ENCODE data around the gene SHB.

SHB gene

DNA sequence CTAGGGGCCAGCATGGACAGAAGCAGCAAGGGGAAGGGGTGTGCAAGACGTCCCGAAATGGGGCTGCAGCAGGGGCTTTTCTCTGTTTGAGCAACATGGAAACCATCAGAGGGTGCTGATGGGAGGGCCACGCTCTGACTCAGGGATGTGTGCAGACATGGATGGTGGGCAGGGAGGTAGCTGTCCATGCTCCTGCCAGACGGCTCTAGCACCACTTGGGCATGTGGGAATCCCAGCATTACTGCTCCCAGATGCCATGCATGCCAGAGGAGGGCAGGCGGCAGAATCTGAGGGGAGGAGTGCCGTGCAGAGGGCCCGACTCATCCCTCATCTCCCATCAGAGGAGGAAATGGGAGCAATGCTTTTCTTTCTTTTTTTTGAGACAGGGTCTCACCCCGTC lies 119.5 kb downstream of the SHB start:
- DNase-seq (ENCODE audit: low read depth) = no peak

DNA sequence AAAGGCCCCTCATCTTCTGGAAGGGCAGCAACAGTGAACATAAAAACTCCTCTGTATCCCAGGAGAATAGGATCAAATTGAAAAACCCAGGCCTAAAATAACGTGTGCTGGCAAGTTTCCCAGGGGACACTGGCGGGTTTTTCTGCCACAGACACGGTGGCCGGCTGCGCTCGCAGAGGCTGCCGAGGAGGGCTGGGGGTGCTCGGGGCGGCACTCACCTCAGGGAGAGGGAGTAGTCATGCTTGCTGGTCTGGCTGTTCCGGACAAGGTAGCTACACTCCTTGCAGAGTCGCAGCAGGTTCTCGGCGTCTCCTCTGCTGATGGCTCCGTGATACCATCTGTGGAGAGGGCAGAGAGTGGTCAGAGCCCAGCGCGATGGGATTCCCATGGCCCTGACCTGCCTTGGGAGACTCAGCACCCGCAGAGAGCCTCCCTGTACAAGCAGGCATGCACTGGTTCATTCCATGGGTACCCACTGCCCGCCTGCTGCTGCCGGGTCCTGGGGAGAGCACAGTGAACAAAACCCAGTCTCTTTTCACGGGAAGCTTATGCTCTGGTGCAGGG lies 120.5 kb downstream of the SHB start:
- no peak for DNase-seq (ENCODE audit: low read depth)

DNA sequence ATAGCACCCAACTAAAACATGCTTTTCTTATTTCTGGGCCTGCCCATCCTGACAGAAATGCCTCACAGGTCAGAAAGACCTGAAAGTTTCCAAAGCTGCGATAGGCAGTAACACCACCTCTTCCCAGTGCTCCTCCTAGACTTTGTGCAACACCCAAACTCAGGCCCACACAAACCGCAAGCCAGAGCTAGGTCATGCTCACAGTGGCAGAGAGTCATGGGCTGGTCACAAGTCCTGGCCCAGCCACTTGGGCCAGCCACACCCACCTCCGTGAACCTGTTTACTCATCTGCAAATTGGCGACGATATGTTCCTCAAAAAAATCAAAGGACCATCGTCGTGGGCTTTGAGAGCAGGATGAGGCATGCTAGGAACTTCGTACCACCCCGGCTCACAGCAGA lies 121.0 kb downstream of the SHB start:
- no peak for DNase-seq (ENCODE audit: low read depth)

DNA sequence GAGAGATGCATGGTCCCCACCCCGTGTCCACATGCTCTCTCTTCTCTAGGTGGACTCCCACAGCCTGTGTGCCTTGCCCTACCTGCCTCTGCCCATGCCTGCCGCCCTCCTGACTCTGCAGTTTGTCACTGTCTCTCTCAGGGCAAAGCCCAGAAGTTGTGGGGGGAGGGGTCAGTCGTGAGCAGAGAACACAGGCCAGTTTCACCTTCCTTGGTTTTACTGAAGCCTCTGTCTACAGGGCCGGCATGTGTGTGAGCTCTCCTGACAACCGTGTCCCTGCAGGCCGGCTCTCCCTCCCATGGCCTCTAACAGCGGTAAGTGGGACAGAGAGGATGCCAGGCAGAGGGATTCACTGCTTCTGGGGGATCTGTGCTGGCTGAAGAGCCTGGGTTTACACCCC lies 121.6 kb downstream of the SHB start:
- DNase-seq (ENCODE audit: low read depth) = no peak

DNA sequence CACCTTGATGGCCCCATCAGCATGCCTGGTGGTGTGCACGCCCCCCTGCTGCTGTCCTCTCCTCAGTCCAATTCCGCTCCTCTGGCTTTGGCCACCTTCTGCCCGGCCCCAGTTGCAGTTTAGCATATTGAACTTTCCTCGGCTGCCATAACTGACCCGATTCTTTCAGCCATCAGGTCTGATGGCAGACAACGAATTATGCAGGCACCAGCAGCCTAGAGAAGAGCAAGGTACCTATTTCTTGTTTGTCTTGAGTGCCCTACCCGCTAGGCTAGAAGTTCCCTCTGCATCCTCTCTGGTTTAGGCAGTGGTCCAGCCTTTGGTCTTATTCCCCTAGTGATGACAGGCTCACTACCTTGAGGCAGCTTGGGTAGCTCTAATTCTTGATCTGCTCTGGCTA lies 122.1 kb downstream of the SHB start:
- no peak for DNase-seq (ENCODE audit: low read depth)

DNA sequence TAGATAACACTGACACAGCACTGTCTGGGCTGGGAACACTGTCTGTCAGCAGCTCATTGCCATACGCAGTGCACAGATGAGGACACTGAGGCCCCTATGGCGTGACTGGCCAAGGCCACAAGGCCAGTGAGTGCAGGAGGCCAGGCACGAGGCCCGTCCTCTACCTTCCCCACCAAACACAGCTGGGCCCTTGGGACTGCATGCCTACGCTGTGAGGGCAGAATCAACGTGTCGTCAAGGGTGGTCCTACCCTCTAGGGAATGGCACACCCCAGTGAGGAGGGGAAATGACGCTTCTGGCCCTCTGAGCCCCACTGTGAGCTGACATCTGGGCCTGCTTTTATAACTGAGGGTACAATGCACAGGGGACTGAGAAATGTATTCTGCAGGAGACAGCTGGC lies 123.0 kb downstream of the SHB start:
- no peak for DNase-seq (ENCODE audit: low read depth)

DNA sequence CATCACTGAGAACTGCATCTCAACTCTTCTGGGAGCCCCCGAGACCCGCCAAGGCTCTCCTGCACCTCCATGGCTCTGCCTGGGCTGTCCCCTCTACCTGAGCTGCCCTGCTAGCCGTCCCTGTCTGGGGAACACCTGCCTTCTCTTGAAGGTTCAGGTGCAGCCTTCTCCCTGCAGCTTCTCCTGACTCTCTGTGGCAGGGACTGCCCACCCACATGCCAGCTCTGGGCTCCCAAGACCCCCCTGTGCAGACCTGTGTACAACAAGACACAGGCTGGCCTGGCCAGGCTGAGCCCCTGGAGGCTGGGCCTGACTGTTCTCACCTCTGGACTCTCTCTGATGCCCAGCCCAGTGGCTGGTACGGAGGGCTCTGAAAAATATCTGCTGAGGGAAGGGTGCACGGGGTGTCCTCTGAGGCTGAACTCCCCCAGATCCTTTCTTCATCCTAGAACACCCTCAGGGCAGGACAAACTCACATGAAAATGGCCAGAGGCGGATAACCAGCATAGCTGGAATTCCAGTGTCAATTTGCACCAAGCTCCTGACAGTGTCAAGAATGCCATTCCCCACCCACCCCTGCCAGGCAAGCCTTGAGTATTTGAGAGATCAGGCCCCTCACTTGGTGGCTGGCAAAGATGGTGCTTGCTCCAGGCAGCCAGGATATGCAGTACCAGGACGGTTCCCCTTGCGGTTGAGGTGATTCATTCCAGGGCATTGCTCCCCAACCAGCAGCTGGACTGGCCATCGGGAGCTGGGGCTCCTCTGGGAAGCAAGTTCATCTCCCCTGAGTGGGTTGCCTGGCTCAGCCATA lies 124.2 kb downstream of the SHB start:
- no peak for DNase-seq (ENCODE audit: low read depth)

DNA sequence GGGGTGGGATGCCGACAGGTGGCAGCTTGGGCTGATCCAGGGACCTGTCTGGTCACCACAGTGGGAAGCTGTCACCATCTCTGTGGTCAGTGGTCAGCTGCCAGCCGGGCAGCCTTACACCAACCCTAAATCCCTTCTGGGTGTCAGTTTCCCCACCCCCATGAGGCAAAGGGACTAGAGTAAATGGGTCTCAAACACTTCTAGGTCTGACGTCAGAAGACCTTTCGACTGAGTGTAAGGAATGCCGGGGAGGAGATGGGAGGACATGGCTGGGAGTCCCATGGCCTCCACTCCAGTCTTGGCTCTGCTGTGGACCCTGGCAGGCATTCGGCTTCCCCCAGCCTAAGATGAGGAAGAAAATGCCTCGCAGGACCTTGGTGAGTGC lies 124.8 kb downstream of the SHB start:
- no peak for DNase-seq (ENCODE audit: low read depth)

DNA sequence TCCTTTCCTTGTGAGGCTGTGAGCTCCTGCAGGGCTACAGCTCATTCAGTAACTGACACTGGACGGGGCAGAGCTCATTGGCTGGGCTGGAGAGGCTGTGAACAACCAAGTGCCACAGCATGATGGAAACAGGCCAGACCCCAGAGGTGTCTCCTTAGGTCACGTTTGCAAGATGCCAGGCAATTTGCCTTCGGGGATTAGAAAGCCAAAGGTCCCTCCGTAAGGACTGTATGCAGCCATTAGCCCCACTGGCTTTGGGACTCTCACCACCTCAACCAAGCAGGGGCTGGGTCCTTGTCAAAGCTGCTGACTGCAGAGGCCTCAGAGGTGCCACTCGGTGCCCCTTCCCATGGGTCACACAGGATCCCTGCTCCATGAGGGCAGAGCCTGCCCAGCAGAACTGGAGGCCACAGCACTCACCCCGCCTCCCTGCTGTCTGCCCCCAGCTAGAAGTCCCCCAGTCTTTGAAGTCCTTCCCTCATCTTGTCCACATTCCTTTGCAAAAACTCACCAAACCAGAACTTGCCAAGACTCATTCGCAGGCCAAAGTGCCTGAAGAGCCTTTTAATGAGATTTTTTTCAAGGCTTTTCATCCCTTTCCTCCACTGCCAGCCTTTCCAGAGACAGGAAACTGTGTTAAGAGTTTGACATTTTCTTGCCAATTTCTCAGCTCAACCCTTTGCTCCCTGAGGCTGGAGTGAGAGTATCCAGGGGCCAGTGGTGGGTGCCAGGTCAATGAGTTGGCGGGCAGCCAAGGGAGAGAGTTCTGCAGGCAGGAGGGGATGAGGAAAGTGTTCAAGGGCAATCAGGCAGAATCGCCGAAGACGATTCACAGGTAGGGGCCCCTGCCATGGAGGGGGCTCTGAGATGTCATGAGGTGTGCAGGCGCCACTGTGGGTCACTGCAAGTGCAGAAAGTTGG lies 125.4 kb downstream of the SHB start:
- no peak for DNase-seq (ENCODE audit: low read depth)

DNA sequence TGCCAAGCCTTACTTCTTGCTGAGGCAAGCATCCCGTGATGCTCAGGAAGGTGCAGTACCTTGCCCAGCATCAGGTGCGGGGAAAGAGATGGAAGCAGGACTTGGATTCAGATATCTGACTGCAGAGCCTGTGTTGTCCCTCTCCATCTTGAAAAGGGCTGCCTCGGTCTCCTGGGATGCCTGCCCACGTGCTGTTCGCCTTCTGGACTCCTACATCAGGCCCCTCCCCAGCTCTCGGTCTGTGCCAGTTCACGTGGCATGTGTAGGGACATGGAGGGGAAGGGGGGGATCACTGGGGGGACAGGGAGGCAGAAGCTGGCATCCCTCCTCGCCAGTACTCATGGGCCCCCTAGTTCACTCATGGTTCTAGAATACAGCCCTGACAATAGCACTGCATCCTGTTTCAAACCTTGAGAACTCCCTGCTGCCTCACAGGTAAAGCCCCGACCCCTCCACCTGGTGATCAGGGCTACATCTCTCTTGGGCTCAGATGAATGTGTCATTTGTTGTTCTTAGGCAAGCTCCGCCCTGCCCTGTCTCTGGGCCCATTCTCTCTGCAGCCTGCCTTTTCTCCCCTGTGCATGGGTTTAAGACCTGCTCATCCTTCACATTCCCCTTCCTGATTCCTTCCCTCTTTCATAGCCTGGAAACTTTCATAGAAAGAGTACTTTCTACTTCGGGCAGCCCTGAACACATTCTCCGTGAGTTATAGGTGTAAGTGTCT lies 126.2 kb downstream of the SHB start:
- no peak for DNase-seq (ENCODE audit: low read depth)

DNA sequence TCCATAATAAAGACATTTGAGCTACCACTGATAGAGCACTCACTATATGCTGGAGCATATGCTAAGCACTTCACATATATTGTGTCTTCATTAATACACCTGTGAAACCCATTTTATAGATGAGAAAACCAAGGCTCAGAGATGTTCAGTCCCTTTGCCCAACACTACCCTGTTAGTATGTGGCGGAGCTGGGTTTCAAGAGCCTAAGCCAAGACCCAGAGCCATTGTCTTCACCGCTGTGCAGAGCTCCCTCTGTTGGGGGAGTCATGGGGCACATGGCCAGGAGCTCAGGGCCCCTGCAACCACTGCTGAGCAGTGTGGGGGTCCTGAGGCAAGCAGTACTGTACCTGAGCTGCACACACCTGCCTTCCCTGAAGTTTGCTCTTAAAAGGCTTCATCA lies 127.8 kb downstream of the SHB start:
- no peak for DNase-seq (ENCODE audit: low read depth)

DNA sequence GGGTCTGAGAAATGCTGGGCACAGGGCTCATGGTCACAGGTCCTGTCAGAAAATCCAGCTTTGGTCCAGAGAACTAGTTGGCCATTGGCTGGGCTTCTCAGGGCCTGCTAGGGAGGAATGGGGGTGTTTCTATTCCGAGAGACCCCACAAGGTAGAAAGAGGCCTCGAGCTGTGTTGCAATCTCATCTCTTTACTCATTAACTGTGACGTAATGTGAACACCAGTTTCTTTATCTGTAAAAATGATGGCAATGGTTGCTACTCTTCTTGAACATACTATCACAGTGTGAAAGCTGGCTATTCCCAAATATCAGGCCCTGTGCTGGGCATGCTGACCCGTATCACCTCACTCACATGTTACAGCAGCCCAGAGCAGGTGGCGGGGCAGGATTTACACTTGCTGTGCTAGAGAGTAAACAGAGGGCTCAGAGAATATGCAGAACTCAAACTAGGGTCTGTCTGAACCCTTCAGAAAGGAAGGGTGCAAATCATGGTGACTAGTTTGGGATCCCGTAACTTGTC lies 129.4 kb downstream of the SHB start:
- DNase-seq (ENCODE audit: low read depth) = no peak

DNA sequence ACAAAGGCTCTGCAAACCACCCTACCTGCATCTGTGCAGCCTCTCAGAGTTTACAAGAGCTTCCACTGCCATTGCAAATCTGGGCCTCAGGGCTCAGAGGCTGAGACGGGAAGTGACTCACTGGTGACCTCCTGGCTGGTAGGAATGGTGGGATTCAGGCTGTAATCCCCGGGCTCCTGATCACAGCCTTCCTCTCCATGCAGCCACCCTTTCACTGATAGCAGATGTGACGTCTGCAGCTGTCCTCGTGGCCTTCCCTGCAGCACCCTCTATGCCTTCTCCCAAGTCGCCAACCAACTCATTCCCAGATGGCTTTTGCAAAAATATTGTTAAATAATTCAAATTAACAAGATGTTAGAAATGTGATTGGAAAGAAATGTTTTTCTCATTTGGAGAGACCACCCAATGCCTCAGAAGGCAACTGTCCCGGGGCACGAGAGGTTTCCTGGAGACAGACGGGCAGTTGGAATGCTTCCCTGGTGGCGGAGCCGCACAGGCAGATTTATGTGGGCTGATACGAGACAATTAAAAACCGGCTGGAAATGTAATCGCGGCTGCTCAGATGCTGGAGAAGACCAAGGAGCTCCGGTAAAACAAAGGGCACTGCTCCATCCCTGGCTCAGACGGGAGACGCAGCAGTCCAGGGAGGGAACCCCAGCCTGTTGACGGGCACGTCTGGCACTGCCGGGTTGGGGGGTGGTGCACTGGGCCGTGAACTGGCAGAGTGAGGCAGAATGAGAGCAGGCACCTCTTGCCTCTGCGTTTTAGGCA lies 130.7 kb downstream of the SHB start:
- no peak for DNase-seq (ENCODE audit: low read depth)

DNA sequence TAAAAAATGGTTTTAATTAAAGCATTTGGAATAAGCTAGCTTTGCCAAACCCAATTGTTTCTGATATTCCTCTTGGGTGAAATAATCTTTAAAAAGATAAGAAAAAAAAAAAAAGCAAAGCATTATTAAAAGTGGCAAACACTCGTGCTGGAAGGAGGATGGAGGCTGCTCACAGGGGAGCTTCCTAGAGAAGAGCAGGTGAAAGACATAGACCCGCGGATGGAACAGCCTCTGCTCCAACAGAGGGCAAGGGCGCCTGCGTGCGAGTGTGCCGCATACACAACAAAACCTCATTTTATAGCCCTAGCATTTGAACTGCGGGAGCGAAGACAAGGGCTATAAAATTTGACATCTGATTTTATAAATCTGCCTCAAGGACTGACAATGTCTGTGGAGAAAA lies 131.7 kb downstream of the SHB start:
- DNase-seq (ENCODE audit: low read depth) = no peak

DNA sequence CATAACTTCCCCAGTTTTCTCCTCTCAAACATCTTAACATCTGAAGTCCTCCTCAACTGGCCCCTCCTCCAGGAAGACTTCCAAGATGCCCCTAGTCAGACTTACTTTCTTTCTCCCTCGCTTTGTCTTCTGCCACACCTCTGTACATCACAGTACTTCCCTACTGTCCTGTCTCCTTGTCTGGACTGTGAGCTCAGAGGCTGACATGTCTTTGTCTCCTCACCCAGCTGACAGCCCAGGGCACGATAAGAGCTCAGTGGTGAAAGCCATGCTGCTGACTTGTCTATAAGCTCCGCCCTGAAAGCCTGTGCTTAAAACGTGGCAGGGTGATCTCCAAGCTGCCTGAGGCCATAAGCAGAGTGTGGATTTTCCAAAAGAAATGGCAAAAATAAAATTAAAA lies 132.1 kb downstream of the SHB start:
- DNase-seq (ENCODE audit: low read depth) = peak; percentile 18

DNA sequence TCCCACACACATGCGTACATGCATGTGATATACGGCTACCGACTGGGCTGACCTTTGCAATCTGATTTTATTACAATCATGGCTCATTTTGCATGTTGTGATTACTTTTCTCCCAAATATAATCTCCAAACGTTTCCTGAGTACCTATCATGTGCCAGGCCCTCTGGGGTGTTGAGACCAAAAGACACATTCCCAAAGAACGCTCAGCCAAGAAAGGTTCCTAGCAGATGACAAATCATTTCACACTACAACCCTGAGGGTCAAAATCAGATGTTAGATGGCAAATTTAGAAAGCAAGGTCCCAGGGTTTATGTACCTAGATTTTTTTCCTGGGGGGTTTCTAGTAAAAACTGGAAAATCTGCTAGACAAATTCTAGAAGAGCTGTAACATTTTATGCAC lies 132.7 kb downstream of the SHB start:
- DNase-seq (ENCODE audit: low read depth) = no peak

DNA sequence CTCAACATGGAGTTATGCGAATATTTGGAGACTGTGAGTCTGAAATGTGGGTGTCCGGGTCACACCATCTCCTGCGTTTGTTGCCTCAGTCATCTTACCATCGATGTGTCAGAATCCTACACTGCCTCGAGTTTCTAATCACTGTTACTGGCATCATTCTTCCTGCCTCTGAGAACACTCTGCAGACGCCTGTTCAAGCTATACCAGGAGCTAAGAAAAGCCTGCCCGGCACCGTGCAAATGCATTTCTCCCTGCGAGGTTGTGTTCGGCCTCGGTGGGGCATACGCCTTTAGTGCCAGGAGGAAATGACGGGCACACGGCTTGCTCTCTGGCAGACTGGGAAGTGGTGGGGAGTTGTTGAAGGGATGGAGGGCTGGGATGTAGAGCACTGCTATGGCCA lies 133.9 kb downstream of the SHB start:
- DNase-seq (ENCODE audit: low read depth) = no peak

DNA sequence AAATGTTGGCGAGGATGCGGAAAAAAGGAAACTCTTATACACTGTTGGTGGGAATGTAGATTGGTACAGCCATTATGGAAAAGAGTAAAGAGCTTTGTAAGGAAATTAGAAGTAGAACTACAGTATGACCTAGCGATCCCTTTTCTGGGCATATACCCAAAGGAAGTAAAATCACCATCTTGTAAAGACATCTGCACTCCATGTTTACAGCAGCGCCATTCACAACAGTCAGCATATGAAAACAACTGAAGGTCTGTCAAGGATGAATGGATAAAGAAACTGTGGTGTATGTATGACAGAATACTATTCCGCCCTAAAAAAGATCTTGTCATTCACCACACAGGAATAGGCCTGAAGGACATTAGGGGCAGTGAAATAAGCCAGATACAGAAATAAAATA lies 137.4 kb downstream of the SHB start:
- DNase-seq (ENCODE audit: low read depth) = no peak

DNA sequence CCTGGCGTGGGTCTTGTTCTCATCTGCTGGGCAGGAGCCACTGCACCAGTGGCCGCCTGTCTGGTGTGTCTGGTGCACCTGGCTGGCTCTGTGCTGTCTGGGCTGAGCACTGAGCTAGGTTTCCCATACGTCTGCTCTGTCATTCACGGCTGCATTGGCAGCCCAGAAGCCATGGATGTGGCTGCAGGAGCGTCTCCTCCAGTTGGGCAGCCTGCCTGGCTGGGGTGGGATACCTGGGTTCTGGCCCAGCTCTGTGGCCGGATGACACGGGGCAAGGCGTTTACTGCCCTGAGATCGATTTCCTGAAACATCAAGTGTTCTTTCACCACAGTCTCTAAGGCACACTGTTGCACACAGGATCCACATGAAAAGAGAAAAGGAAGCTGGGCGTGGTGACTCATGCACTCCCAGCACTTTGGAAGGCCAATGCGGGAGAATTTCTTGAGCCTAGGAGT lies 139.6 kb downstream of the SHB start:
- DNase-seq (ENCODE audit: low read depth) = no peak

DNA sequence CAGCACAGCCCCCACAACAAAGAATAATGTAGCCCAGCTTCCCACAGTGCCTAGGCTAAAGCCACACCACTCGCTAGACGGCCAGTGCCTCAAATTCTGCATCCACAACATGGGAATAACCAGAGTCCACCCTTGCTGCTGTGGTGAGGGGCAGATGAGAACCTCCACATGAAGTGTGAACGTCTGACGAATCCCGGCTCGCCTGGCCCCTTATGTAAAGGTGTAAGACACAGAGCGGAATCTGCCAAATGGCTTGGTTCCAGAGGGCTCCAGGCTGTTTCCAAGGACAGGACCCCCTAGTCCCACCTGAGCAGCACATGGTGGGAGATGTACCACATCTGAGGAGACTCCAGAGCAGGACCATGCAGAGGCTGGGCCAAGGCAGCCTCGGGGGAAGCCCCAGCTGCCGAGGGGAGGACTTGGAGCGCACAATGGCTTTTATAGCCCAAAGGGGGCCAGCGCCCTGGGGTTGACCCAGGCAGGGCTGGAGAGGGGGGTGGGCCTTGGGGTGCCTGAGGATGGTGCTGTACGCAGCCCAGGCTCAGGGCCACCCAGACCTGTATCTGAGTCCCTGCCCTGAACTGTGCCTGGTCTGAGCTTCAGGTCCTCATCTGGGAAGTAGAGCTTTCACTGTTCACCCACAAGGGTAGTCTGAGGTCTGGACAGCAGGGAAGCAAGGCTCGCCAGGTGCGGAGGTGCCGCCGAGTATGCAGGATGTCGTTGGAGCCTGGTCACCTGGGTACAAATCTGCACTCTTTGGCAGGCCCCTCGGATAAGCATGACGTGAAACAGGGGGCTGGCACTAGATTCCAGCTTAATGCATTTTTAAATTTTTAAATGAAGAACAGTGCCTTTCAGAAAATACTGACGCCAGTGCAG lies 140.2 kb downstream of the SHB start:
- DNase-seq (ENCODE audit: low read depth) = no peak
